PC-9 (cell line): ENCODE measurements around the gene PALD1. TPM values are rescaled to one million over a fixed set of nuclear protein-coding genes. Genes with fewer than 3 reads are reported as not detected.
A peak's percentile ranks its signal among the peaks of the same experiment; 100 is the strongest.
"Not testable (repeated sequence)": the region's sequence is repeated elsewhere in the genome, so short reads cannot be mapped to it uniquely, and the experiment has no call there.

Experiments used
- BruUV-seq: library from RNA; stranded (reverse); fragments of 400-500 nt; replicated peaks from 2 replicates; lab custom pipeline; 2021; lab: Mats Ljungman, UMichigan
- CTCF ChIA-PET: fragments of 300-600 bp; sonication (Branson Sonifier 250); formaldehyde crosslinking; loops from one replicate; lab custom pipeline; 2022; ENCODE audit warnings: antibody characterized with exemption; lab: Charles Lee
- POLR2A ChIA-PET: fragments of 300-600 bp; sonication (Branson Sonifier 250); formaldehyde crosslinking; loops from one replicate; lab custom pipeline; 2022; ENCODE audit warnings: antibody characterized with exemption; ENCODE audit not compliant: unreplicated experiment; lab: Charles Lee
- DNase-seq, 2 experiments: peaks; one replicate each; pipeline versions ENCODE4 v3.0.0 to v3.0.0-alpha.2; 2015 to 2022; ENCODE audit warnings: mixed read lengths in 1 of 2
- H2AFZ ChIP-seq: fragments of 200-600 bp; sonication (generic); 2 replicates; pipeline ENCODE4 v1.8.1; 2017; ENCODE audit warnings: antibody characterized with exemption
- H3F3A ChIP-seq: fragments of 200-600 bp; sonication (generic); 2 replicates; pipeline ENCODE4 v1.8.1; 2017; ENCODE audit warnings: antibody characterized with exemption, mild to moderate bottlenecking, low read depth; ENCODE audit not compliant: insufficient read depth
- H3K27ac ChIP-seq: fragments of 200-600 bp; sonication (generic); 2 replicates; pipeline ENCODE4 v1.6.1; 2016; ENCODE audit warnings: mixed run types
- H3K27me3 ChIP-seq: fragments of 200-600 bp; sonication (generic); 2 replicates; pipeline ENCODE4 v1.6.1; 2016; ENCODE audit warnings: low read depth, mixed run types; ENCODE audit not compliant: insufficient read depth
- H3K36me3 ChIP-seq: fragments of 200-600 bp; sonication (generic); 2 replicates; pipeline ENCODE4 v1.6.1; 2016; ENCODE audit warnings: low read depth, mixed run types
- H3K4me1 ChIP-seq: fragments of 200-600 bp; sonication (generic); replicated peaks from 2 replicates; pipeline ENCODE4 v1.6.1; 2016; ENCODE audit warnings: mixed run types; ENCODE audit not compliant: insufficient read depth
- H3K4me2 ChIP-seq: fragments of 200-600 bp; sonication (generic); 2 replicates; pipeline ENCODE4 v1.6.1; 2017; ENCODE audit warnings: mixed run types
- H3K4me3 ChIP-seq: fragments of 200-600 bp; sonication (generic); 2 replicates; pipeline ENCODE4 v1.6.1; 2016; ENCODE audit warnings: mixed run types
- H3K79me2 ChIP-seq: fragments of 200-600 bp; sonication (generic); 2 replicates; pipeline ENCODE4 v1.6.1; 2017; ENCODE audit warnings: low read depth, mixed run types
- H3K9me2 ChIP-seq: fragments of 200-600 bp; sonication (generic); 2 replicates; pipeline ENCODE4 v1.8.1; 2017; ENCODE audit warnings: mild to moderate bottlenecking; ENCODE audit not compliant: insufficient read depth
- H3K9me3 ChIP-seq: fragments of 200-600 bp; sonication (generic); 2 replicates; pipeline ENCODE4 v1.8.1; 2016; ENCODE audit warnings: low read depth; ENCODE audit not compliant: insufficient read depth
- H4K20me1 ChIP-seq: fragments of 200-600 bp; sonication (generic); 2 replicates; pipeline ENCODE4 v1.8.1; 2017; ENCODE audit not compliant: insufficient read depth
- EZH2 ChIP-seq: fragments of 200-600 bp; sonication (generic); IDR thresholded peaks from 2 replicates; pipeline ENCODE4 v1.8.0; 2017; ENCODE audit warnings: antibody characterized with exemption, low read depth
- intact Hi-C: fragments of 100-400 bp; cut with micrococcal nuclease; formaldehyde crosslinking; loops from one replicate; pipeline ENCODE4 v1.10.0; 2022; ENCODE audit not compliant: unreplicated experiment
- total RNA-seq: library from RNA; stranded (reverse); gene quantifications from 2 replicates; pipeline ENCODE4 v1.2.3, GENCODE V29; 2021
- TF ChIP-seq, protein P1 (sequence below): fragments of 200-600 bp; sonication (generic); conservative IDR thresholded peaks from 2 replicates; pipeline ENCODE4 v1.6.1; 2017; ENCODE audit warnings: mixed run types, antibody characterized with exemption, mild to moderate bottlenecking, moderate library complexity

Gene PALD1
- total RNA-seq, 1 experiment from 2014 or later, result 5.2 TPM

- TF ChIP-seq, protein P1, sequence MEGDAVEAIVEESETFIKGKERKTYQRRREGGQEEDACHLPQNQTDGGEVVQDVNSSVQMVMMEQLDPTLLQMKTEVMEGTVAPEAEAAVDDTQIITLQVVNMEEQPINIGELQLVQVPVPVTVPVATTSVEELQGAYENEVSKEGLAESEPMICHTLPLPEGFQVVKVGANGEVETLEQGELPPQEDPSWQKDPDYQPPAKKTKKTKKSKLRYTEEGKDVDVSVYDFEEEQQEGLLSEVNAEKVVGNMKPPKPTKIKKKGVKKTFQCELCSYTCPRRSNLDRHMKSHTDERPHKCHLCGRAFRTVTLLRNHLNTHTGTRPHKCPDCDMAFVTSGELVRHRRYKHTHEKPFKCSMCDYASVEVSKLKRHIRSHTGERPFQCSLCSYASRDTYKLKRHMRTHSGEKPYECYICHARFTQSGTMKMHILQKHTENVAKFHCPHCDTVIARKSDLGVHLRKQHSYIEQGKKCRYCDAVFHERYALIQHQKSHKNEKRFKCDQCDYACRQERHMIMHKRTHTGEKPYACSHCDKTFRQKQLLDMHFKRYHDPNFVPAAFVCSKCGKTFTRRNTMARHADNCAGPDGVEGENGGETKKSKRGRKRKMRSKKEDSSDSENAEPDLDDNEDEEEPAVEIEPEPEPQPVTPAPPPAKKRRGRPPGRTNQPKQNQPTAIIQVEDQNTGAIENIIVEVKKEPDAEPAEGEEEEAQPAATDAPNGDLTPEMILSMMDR, result no peak
- TF ChIP-seq EZH2, result no peak
- CTCF ChIA-PET, result no interaction called here
- Histone ChIP-seq H3K4me1 (peaks cover 35% of the 10 kb centered on the region), H2AFZ (no peak overlapping the region), H3K9me3 (no peaks in the 10 kb centered on the region), H4K20me1 (no peaks in the 10 kb centered on the region), H3K9me2 (no peaks in the 10 kb centered on the region), H3K27me3 (no peaks in the 10 kb centered on the region), H3K36me3 (no peaks in the 10 kb centered on the region), H3K4me3 (peak overlapping the region; percentile 0; the same call in 1 of the 2 replicates), H3K27ac (peak overlapping the region; percentile 70), H3K4me2 (peak overlapping the region; percentile 49), H3K79me2 (no peaks in the 10 kb centered on the region), H3F3A (peaks cover 25% of the 10 kb centered on the region)
- intact Hi-C loops, result loop anchor here (5.0 kb wide), 1 partner anchor 853 kb away; no protein-coding TSS in a partner anchor
- no peak for DNase-seq
- no TSS peak for BruUV-seq
- POLR2A ChIA-PET, result interaction anchor here (0.6 kb wide), 1 partner anchor 67 kb away, joined by 4 read pairs; no protein-coding TSS in a partner anchor
Observed at GRCh38 chr10:70579234-70580002, 100.9 kb downstream of the PALD1 start.

DNA sequence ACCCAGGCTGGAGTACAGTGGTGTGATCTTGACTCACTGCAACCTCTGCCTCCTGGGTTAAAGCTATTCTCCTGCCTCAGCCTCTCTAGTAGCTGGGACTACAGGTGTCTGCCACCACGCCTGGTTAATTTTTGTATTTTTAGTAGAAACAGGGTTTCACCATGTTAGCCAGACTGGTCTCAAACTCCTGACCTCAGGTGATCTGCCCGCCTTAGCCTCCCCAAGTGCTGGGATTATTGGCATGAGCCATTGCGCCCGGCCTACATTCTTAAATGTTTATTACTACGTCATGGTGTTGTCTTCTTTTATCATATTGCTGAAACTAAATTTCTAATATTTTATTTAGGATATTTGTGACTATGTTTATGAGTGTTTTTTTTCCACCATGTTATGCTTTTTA, 102.6 kb downstream of the PALD1 start:
- intact Hi-C loops, POLR2A ChIA-PET, DNase-seq, H3K27ac ChIP-seq, H3K4me2 ChIP-seq, H3K9me2 ChIP-seq, H3K9me3 ChIP-seq, H3K36me3 ChIP-seq, H3K27me3 ChIP-seq, H4K20me1 ChIP-seq, H3K4me3 ChIP-seq, BruUV-seq, H3K79me2 ChIP-seq, H2AFZ ChIP-seq, CTCF ChIA-PET: not testable (repeated sequence)
- peaks cover 34% of the 10 kb centered on the region for H3K4me1 ChIP-seq
- H3F3A ChIP-seq, result peaks cover 25% of the 10 kb centered on the region

DNA sequence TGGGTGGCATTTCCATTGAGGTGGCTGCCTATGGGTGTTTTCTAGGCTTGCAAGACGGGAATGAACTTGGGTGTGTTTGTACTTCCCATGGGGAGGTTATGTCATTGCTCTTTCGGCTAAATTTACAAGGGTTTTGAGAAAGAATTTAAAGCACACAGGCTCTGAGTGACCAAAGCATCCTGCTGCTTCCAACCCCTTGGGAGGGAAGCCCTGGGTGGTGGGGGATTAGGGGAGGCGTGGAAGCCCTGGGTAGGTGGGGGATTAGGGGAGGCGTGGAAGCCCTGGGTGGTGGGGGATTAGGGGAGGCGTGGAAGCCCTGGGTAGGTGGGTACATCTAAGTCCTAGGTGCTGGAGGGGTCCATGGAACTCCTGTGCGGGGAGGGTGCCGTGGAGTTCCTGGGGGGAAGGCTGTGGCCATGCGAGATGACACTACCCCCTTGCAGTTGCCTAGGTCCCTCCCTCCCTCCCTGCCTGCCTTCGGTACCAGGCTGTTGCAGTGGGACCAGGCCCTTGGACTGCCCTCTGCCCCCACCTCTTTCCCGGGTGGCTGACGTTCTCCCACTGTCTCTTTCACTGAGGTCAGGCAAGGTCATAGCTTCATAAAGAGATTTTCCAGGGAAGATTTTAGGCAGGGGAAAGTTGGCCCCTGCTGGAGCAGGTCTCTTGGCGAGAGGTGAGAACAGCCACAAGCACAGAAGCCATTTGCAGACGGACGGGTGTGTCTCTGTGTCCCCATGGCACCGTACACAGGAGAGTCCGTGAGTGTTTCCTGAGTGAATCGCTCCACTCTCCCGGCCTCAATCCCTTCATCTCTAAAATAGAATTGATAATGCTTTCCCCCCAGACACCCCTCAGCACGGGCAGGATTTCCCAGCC, 104.5 kb downstream of the PALD1 start:
- H3F3A ChIP-seq, result peaks cover 13% of the 10 kb centered on the region
- no peak overlapping the region for H3K4me3 ChIP-seq
- H3K27me3 ChIP-seq, result peaks cover 10% of the 10 kb centered on the region; the same call in 1 of the 2 replicates
- no peak for TF ChIP-seq EZH2
- TF ChIP-seq, protein P1, result no peak
- H3K36me3 ChIP-seq, result no peaks in the 10 kb centered on the region
- no peaks in the 10 kb centered on the region for H3K9me2 ChIP-seq
- POLR2A ChIA-PET, result no interaction called here
- H4K20me1 ChIP-seq, result no peaks in the 10 kb centered on the region
- H3K4me1 ChIP-seq, result peaks cover 17% of the 10 kb centered on the region
- no peak overlapping the region for H3K4me2 ChIP-seq
- intact Hi-C loops, result no loop called here
- H3K79me2 ChIP-seq, result no peaks in the 10 kb centered on the region
- no TSS peak for BruUV-seq
- H3K9me3 ChIP-seq, result no peaks in the 10 kb centered on the region
- H3K27ac ChIP-seq, result no peak overlapping the region
- CTCF ChIA-PET, result no interaction called here
- H2AFZ ChIP-seq, result no peak overlapping the region
- no peak for DNase-seq
